Measurements from ENCODE around the gene PCGF3.

PCGF3 gene

GRCh38 chr4:738781-739280 is 33.2 kb downstream of the PCGF3 start:
- no peaks in the 10 kb centered on the region for H3K79me2 ChIP-seq (ENCODE audit: insufficient read depth, low read depth)
- H4K20me1 ChIP-seq (ENCODE audit: insufficient read depth): no peaks in the 10 kb centered on the region
- H3K4me1 ChIP-seq (ENCODE audit: low read depth, poor library complexity, severe bottlenecking): no peaks in the 10 kb centered on the region
- no peak overlapping the region for H3K4me3 ChIP-seq (IDR thresholded peaks at IDR 0.05; ENCODE audit: insufficient read depth, low read depth, low read length)
- TF ChIP-seq CTCF (conservative IDR thresholded peaks at IDR 0.05; ENCODE audit: low read depth, low read length): no peak
- no peak overlapping the region for H3K27ac ChIP-seq
- no peak overlapping the region for H2AFZ ChIP-seq (ENCODE audit: low read depth)
- H3K27me3 ChIP-seq (ENCODE audit: insufficient read depth, low read depth): no peaks in the 10 kb centered on the region
- no peak overlapping the region for H3K4me2 ChIP-seq
- no peaks in the 10 kb centered on the region for H3K36me3 ChIP-seq (ENCODE audit: insufficient read depth)
- H3K9ac ChIP-seq: no peak overlapping the region

- Histone ChIP-seq H3K4me3 (IDR thresholded peaks at IDR 0.05; ENCODE audit: insufficient read depth, low read depth, low read length) (no peak overlapping the region), H3K4me1 (ENCODE audit: low read depth, poor library complexity, severe bottlenecking) (no peaks in the 10 kb centered on the region), H3K79me2 (ENCODE audit: insufficient read depth, low read depth) (no peaks in the 10 kb centered on the region), H3K27me3 (ENCODE audit: insufficient read depth, low read depth) (no peaks in the 10 kb centered on the region), H2AFZ (ENCODE audit: low read depth) (no peak overlapping the region), H3K27ac (no peak overlapping the region), H3K9ac (no peak overlapping the region), H4K20me1 (ENCODE audit: insufficient read depth) (no peaks in the 10 kb centered on the region), H3K4me2 (no peak overlapping the region), H3K36me3 (ENCODE audit: insufficient read depth) (no peaks in the 10 kb centered on the region)
- no peak for TF ChIP-seq CTCF (conservative IDR thresholded peaks at IDR 0.05; ENCODE audit: low read depth, low read length)
Observed at GRCh38 chr4:739569-739968, 33.9 kb downstream of the PCGF3 start.

GRCh38 chr4:740011-740410 is 34.4 kb downstream of the PCGF3 start:
- TF ChIP-seq CTCF (conservative IDR thresholded peaks at IDR 0.05; ENCODE audit: low read depth, low read length): no peak
- no peaks in the 10 kb centered on the region for H4K20me1 ChIP-seq (ENCODE audit: insufficient read depth)

GRCh38 chr4:740656-741282 is 35.1 kb downstream of the PCGF3 start:
- Histone ChIP-seq H3K4me1 (ENCODE audit: low read depth, poor library complexity, severe bottlenecking) (no peaks in the 10 kb centered on the region), H3K9ac (no peak overlapping the region), H3K4me3 (IDR thresholded peaks at IDR 0.05; ENCODE audit: insufficient read depth, low read depth, low read length) (no peak overlapping the region), H2AFZ (ENCODE audit: low read depth) (no peak overlapping the region), H3K4me2 (no peak overlapping the region), H3K27ac (no peak overlapping the region), H3K27me3 (ENCODE audit: insufficient read depth, low read depth) (no peaks in the 10 kb centered on the region), H4K20me1 (ENCODE audit: insufficient read depth) (no peaks in the 10 kb centered on the region), H3K79me2 (ENCODE audit: insufficient read depth, low read depth) (no peaks in the 10 kb centered on the region), H3K36me3 (ENCODE audit: insufficient read depth) (no peaks in the 10 kb centered on the region)
- no peak for TF ChIP-seq CTCF (conservative IDR thresholded peaks at IDR 0.05; ENCODE audit: low read depth, low read length)

More at GRCh38 chr4:740011-740410, 34.4 kb downstream of the PCGF3 start:
- H3K27ac ChIP-seq: no peak overlapping the region
- H3K9ac ChIP-seq: no peak overlapping the region
- H3K79me2 ChIP-seq (ENCODE audit: insufficient read depth, low read depth): no peaks in the 10 kb centered on the region
- no peaks in the 10 kb centered on the region for H3K27me3 ChIP-seq (ENCODE audit: insufficient read depth, low read depth)
- H3K4me3 ChIP-seq (IDR thresholded peaks at IDR 0.05; ENCODE audit: insufficient read depth, low read depth, low read length): no peak overlapping the region
- no peaks in the 10 kb centered on the region for H3K36me3 ChIP-seq (ENCODE audit: insufficient read depth)
- no peak overlapping the region for H3K4me2 ChIP-seq
- no peak overlapping the region for H2AFZ ChIP-seq (ENCODE audit: low read depth)
- no peaks in the 10 kb centered on the region for H3K4me1 ChIP-seq (ENCODE audit: low read depth, poor library complexity, severe bottlenecking)

Data from KMS-11 (cell line).